ENCODE results near the gene EGR4.

EGR4 gene

DNA sequence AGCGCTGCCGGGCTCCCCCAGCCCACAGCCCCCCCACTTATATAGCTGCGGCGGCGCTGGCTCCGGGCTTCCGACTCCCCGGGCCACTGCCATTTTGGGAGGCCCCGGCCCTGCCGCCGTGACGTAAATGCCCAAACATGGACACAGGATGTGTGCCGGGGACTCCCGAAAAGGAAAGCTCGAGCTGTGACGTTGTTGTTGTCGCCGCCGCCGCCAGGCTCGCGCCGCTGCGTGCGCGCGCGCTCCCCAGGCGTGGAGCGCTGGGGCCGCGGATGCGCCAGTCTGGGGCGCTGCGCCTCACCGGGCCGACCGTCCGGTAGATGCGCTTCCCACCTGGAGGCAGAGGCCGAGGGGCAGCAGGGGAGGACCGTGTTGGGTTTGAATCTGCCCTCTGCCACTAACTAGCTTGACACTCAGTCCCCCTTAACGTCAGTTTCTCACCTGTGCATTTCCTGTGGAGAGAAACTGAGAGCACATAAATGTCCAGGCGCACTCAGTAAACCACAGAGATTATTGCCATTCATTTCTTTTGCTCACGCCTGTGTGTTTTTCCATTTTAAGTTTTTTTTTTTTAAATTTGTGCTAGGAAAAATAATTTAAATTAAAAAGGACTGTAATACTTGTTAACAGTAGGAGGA is at the start of gene EGR4:
EGR4 (minus strand) TSS at position 15 of the 638 bp plus-strand sequence. CDS start 231 bp downstream, outside the sequence.
- DNase-seq (ENCODE audit: low read depth, low spot score) = no peak

DNA sequence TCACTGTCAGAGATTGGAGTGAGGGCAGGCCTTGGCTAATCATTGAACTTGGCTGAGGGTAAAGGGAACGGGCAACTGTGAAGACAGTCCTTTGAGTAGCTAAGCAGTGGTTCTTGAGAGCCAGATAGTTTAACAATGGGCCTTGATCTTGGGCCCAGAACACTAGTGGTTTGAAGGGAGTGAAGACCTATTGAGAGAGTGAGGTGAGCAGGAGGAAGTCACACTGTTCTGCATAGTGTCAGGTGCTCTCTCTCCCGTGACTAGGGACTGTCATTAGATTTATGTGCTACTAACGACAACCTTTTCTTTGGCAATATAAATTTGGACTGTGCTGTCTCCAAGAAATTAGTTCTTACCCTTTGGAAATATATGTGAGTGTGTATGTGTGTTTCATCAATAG is 47.7 kb upstream of the EGR4 start:
- DNase-seq (ENCODE audit: low read depth, low spot score) = no peak

DNA sequence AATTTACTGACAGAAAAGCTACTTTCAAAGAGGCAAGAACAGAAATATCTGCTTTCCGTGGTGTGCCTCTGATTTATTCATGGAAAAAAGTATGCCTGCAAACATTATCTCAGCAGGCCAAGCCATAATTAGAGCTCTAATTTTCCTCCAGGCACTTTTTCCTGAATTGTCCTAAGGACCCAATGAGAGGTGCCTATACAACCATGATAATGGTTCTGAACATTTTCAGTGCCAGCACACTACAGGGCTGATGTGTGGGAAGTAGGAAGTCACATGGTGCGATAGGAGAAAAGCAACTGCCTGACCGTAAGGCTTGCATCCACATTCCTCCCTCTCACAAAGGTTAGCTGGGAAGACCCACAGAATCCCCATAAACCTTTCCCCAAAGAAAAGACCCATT is 45.9 kb upstream of the EGR4 start:
- DNase-seq (ENCODE audit: low read depth, low spot score) = no peak

DNA sequence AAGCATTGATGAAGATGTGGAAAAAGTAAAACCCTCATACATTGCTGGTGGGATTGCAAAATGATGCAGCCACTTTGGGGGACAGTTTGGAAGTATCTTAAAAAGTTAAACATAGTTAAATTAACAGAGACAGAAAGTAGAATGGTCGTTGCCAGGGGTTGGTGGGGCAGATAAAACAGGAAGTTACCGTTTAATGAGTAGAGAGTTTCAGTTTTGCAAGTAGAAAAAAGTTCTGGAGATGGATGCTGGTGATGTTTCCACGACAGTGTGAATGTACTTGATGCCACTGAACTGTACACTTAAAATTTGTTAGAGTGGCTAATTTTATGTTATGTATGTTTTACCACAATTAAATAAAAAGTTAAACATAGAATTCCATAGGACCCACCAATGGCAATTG is 44.5 kb upstream of the EGR4 start:
- no peak for DNase-seq (ENCODE audit: low read depth, low spot score)

DNA sequence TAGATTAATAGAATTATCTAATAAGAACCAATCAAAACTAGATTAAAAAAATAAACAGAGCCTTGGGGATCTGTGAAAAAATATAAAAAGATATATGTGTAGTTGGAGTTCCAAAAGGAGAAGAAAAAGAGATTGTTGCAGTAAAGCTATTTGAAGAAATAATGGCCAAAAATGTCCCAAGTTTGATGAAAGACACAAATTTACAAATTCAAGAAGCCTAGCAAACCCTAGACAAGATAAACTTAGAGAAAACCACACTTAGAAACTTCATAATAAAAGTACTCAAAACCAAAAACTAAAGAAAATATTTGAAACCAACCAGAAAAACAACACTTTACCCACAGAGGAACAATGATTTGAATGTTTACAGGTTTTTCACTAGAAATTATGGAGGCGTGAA is 41.3 kb upstream of the EGR4 start:
- DNase-seq (ENCODE audit: low read depth, low spot score) = no peak

DNA sequence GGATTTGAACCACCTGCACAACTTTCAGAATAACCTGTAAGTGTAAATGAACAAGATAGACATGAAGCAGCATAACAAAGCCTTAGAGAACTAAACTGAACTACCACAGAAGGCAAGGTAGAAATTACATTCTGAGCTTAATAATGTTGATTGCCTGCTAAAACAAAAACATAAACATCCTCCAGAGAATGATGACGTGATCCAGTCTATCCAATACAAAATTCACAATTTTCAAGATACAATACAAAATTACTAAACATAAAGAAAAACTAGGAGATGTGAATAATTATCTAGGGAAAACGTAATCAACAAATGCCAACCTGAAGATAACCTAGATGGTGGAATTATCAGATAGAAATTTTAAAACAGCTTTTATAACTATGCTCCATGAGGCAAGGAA is 40.7 kb upstream of the EGR4 start:
- DNase-seq (ENCODE audit: low read depth, low spot score) = no peak

DNA sequence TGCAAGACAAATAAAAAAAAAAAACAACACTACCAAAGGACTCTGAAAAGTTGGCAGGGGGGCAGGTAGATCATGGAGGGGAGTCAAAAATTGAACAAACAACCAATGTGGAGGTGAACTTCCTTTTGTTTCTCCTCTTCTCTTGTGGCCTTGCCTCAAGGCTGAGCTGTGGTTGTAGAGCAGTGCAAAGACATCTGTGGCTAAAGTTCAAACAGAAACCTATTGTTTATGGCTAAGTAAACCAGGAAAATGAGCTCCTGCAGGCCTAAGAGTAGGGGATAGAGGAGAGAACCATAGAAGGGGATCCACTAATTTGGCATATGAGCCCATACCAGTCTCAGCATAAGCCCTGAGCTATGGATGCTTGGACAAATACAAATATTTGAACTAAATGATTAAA is 40.2 kb upstream of the EGR4 start:
- DNase-seq (ENCODE audit: low read depth, low spot score) = no peak

DNA sequence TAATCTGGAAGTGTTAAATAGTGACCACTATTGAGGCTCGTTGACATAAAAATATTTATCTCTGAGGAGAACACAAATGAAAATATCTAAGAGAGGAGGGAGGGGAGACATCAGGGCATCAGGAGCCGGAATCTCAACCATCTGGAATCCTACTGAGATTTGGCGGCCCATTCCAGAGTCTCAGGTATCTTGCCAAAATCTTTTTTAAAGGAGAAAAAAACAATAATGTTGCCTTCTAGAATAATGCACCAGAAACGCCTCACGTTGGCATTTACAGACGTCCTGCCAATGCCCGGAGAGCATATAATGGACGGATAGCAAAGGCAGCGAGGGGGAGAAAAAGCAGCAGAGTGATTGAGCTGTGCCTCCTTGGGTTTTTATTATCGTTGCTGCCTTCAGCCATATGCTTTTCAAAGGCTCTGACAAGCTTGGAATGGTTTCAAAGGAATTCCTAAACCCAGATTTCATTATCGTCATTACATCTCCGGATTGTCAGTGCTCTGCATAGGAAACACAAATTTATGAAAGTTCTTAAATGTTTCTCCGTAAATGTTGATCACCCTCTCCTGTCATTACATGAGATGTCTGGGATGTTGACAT is 30.9 kb upstream of the EGR4 start:
- no peak for DNase-seq (ENCODE audit: low read depth, low spot score)

DNA sequence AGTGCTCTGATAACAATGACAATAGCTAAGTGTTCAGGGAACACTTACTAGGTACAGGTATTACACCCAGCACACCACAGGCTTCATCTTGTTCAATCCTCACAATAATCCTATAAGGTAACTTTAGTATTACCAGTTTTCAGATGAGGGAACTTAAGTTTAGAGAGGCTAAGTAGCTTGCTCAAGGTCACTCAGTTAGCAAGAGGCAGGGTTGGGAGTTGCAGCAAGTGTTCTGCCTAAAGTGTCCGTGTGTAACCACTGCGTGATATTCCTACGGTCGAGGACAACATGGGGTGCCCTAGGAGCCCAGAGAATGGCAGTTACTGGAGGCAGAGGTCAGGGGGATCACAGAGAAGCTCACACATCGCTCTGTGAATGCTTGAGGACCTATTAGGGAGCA is 30.2 kb upstream of the EGR4 start:
- no peak for DNase-seq (ENCODE audit: low read depth, low spot score)

DNA sequence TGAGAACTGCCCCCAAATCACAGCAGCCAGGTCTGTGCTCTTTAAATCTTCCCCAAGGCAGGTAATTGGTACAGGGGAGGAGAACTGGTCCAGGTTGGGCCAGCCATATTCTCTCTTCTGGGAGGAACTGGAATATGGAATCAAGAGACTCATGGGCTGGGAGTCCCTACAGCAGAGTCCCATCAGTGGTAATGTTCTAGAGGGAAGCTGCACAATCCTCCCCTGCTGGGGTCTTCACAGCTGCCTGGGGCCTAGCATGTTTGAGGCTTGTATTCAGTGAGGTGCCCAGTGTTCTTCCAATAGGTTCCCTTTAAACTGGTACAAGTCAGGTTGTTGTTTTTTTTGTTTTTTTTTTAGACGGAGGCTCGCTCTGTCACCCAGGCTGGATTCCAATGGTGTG is 21.1 kb upstream of the EGR4 start:
- no peak for DNase-seq (ENCODE audit: low read depth, low spot score)

DNA sequence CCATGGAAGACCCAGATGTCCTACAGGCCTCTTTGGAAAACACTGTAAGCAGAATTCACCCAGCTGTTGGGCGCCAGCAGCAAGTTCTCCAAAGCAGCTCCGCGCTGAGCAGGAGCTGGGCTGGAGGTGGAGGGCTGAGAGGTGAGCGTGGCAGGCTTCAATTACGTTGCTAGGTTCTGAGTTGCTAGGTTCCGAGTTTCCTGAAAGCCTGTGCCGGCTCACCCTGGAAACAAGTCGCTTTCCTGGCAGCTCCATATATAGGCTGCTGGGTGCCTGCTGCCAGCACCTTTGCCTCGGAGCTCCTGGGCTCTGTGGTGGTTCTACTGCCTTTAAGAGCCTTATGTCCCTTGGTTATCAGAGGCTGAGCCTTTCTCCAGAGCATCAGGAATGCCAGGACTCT is 14.4 kb upstream of the EGR4 start:
- DNase-seq (ENCODE audit: low read depth, low spot score) = no peak

DNA sequence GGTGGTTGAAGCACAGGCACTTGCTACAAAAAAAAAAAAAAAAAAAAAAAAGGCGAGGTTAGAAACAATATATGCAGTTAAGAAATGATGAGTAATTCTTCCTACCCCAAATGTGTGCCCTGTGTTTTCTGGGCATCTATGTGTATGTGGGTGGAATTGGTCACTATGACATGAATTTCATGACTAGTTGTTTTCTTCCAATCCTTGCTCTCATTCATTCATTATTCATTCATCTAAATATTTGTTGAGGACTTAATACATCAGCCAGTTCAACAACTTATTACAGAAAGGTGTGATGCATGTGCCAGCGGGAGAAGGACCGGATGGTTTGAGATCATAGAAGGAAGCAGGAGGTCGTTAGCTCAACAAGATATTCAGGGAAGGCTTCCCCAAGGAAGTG is 8.3 kb upstream of the EGR4 start:
- no peak for DNase-seq (ENCODE audit: low read depth, low spot score)

DNA sequence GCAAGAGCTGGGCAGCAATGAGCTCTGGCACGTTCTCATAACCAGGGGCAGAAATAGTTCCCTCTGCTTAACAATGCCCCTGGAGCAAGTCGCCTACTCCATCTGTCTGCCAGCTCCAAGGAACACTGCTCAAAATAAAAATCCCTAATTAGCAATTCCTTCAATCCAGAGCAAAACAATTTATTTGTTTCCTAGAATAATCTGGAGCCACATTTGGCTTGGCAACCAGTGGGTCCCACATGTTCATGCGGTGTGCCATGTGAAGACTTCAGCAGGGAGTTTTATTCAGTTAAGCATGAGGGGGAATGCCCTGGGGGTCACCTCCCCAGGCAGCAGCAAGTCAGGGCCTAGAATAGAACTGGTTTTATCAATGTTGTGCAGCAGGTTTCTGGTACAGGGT is 7.6 kb upstream of the EGR4 start:
- no peak for DNase-seq (ENCODE audit: low read depth, low spot score)

DNA sequence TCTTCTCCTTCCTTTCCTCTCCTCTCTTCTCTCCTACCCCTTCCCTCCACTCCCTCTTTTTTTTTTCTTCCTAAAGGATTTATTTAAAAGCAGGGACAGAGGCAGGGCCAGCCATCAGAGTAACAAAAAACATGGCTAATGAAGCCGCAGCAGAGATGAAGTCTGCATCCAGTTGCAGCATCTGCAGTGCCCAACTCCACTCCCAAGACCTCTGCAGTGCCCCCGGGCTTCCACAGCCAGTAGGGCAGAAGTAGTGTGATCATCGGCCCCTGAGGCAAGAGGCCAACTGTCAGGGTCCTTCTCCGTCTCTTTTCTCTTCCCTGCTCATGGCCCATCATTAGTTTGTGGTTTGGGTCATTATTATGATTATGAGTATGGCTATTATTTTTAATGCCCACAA is 4.2 kb upstream of the EGR4 start:
- DNase-seq (ENCODE audit: low read depth, low spot score) = no peak

DNA sequence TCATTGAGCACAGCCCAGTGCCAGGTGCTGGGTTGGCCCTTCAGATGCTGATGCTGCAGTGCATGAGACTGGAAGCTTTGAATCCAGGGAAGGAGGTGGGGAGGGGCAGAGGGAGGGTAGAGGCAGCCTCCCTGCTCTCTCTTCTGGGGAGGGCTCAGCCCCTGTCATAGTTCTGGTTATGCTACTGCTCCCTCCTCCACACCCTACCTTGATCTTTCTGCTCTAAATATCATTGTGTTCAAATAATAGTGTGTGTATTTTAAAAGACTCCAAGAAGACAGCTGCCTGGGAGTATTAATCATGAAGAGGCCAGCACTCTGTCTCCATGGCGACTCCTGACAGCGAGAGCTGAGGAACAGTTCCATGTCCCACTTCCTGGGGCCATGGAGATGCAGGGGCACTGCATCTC is 3.8 kb upstream of the EGR4 start:
- DNase-seq (ENCODE audit: low read depth, low spot score) = no peak

DNA sequence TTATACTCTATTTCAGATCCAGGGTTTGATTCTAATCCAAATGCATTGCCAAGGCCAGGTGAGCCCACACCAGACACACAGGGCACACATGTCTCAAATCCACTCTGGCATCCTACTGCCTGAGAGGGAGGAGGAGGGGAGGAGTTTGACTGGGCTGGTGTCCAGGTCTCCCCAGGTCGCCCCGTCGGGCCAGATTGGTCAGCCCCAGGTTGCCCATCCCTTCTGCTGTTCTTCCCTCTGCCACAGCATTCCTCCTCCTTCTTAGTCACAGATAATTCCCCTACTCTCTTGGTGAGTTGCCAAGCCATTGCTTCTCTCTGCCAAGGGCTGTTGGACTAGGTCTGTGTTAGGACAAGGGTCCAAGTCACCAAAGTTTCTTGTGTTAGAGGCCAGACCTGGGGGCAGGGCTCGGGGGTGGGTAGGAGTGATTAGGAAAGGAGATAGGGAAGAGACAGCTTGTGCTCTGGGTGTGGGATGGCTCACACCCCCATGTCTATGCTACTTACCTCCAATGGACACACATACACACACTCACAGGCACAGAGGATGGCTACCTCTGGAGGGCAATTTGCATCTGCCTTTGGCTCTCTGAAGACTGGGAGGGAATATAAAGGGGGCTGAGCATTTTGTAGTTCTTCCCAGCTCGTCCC is 2.5 kb upstream of the EGR4 start:
- no peak for DNase-seq (ENCODE audit: low read depth, low spot score)

DNA sequence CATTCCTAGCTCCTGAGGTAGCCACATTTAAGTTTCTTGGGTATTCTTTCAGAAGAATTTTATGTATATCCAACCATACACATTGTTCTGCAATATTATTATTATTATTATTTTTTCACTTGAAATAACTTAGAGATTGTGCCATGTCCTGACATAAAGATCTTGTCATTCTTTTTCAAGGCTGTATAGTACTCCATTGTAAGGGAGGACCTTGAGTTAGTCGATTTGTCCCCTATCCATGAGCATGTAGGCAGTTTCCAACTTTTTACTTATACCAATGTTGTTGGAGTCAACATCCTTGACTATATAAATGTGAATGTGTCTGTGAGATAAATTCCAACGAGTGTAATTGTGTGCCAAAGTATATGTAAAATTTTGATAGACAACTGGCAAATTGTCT is 891 bp upstream of the EGR4 start:
- DNase-seq (ENCODE audit: low read depth, low spot score) = no peak

DNA sequence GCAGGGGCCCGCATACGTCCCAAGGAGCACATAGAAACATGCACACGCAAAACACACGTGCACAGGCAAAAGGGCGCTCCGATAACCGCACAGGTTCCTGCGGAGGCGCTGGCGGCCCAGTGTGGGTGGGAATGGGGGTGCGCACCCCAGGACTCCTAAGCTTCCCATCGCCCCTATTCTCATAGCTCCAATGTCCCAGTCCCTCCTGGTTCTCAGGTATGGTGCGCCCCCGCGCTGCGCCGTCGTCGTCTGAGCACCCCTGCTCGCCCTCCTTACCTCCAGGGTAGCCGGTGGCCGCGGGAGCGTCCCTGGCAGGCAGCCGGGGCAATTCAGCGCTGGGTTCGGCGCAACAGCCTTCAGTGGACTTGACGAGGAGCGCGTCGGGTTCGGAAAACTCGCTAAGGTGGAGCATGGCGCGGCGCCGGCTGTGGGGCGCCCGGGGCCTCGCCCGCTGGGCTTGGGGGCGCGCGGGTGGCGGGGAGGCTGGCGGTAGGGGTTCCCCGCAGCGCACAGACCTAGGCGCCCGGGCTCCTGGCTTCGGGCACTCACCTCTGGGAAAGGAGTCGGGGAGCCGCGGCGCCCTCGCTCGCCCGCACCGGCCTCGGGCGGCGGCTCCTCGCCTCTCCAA is 328 bp downstream of the EGR4 start:
- DNase-seq (ENCODE audit: low read depth, low spot score) = no peak

DNA sequence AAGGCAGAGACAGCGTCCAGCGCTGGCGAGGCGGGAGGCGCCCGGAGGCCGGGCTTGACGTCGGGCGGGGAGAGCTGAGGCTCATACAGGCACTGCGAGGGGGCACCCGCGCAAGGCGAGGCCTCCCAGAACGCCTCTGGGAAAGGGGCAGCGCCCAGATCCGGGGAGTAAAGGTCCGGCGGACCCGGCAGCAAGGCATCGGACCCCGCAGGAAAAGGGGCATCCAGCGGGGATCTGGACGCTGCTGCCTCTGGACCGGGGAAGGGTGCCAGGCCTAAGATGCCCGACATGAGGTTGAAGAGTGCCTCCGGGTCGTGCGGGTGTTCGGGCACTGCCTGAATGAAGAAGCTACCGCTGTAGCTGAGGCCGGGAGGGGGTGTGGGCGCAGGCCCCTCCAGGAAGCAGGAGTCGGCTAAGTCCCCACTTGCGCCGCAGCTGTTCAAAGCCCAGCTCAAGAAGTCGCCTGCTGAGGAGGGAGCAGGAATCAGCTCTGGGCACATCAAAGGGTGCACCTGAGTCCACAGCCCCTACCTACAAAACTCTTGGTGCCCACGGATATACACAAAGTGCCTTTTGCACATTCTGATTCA is 937 bp downstream of the EGR4 start:
- no peak for DNase-seq (ENCODE audit: low read depth, low spot score)

DNA sequence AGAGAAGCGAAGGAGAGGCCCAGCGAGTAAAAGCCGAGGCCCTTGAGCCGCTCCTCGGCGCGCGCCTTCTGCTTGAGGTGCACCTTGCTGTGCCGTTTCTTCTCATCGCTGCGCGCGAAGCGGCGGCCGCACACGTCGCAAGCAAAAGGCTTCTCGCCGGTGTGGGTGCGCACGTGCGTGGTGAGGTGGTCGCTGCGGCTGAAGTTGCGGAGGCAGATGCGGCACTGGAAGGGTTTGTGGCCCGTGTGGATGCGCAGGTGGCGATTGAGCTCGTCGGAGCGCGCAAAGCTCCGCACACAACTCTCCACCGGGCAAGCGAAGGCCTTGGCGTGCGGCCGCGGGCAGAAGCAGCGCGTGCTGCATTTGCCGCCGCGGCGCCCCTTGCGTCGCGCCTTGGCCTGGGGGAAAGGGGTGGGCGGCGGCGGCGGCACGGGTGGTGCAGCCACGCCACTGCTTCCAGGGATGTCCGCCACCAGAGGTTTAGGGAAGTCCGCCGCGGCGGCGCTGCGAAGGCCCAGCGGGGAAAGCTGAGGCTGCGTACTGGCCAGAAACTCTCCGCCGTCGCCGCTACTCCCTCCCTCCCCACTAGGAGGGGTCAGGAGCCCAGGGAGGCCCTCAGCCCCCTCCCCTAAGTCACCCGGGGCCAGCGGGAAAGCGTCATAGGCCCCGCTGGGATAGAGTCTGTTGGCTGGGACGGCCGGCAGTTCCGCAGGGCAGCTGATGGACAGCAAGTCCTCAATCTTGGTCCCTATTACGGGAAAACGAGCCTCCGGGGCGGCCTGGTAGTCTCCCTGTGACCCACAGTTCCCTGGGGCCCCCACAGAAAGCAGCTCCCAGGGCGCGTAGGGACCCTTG is 1.7 kb downstream of the EGR4 start:
- DNase-seq (ENCODE audit: low read depth, low spot score) = no peak

DNA sequence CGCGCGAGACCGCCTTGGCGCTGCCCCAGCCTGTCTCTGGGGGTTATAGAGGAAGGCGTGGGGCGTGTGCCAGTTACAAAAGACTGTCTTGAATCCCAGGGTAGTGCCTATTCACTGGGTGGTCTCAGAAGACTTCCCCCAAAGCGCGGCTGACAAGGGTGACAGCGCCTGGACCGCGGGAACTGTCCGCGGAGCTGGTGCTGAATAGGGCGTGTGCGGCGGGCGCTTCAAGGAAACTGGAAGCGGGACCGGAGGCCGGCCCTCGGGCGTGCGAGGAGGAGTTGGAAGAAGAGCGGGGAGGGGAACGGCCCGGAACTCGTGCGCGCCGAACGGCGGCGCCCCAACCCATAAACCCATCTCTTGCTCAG is 2.3 kb downstream of the EGR4 start:
- DNase-seq (ENCODE audit: low read depth, low spot score) = no peak

Data from iPS DF 19.7 (cell line).